Activated naive CD4-positive, alpha-beta T cell treated with anti-CD3 and anti-CD28 coated beads, Interleukin-2, amount 50 U/mL, for 16 hours (primary cell): ENCODE measurements around the gene VTI1A.
"Not testable (repeated sequence)": the region's sequence is repeated elsewhere in the genome, so short reads cannot be mapped to it uniquely, and the experiment has no call there.

Experiments
- DNase-seq: peaks from one replicate; pipeline ENCODE4 v3.0.0-alpha.2; 2020

Gene VTI1A

GRCh38 chr10:112844681-112845544, 397.9 kb downstream of the VTI1A start:
- DNase-seq, result no peak

GRCh38 chr10:112847778-112848177, 400.8 kb downstream of the VTI1A start:
- no peak for DNase-seq

- DNase-seq, result no peak
Measured at GRCh38 chr10:112848228-112848627, 401.2 kb downstream of the VTI1A start.

- no peak for DNase-seq
Measured at GRCh38 chr10:112848868-112849430, 401.9 kb downstream of the VTI1A start.

- no peak for DNase-seq
Measured at GRCh38 chr10:112849546-112849945, 402.5 kb downstream of the VTI1A start.

GRCh38 chr10:112851181-112851580, 404.2 kb downstream of the VTI1A start:
- DNase-seq, result no peak

- DNase-seq, result no peak
Measured at GRCh38 chr10:112851588-112852211, 404.7 kb downstream of the VTI1A start.

- DNase-seq, result no peak
Measured at GRCh38 chr10:112852306-112852705, 405.3 kb downstream of the VTI1A start.

- no peak for DNase-seq
Measured at GRCh38 chr10:112855134-112855533, 408.1 kb downstream of the VTI1A start.

- no peak for DNase-seq
Measured at GRCh38 chr10:112857493-112857892, 410.5 kb downstream of the VTI1A start.

- DNase-seq, result no peak
Measured at GRCh38 chr10:112858986-112859651, 412.1 kb downstream of the VTI1A start.

- DNase-seq, result no peak
Measured at GRCh38 chr10:112859793-112860192, 412.8 kb downstream of the VTI1A start.

- not testable (repeated sequence) for DNase-seq
Measured at GRCh38 chr10:112863461-112863860, 416.4 kb downstream of the VTI1A start.
